Bronchial epithelial cell (primary cell): ENCODE data around the gene CCDC12. TPM values are rescaled to one million over a fixed set of nuclear protein-coding genes. Genes with fewer than 3 reads are reported as not detected.

Source experiments
- DNase-seq: peaks from one replicate; pipeline ENCODE4 v3.0.0-alpha.2; 2010; ENCODE audit warnings: low read depth
- FAIRE-seq: peaks from 2 replicates; lab custom pipeline; 2011; peaks lifted over from hg19 to GRCh38; lab: Jason Lieb, UNC
- H3K27me3 ChIP-seq: 2 replicates; pipeline ENCODE4 v1.5.1; 2011; ENCODE audit warnings: low read length; ENCODE audit not compliant: control insufficient read depth, insufficient read depth
- H3K36me3 ChIP-seq: 2 replicates; pipeline ENCODE4 v1.5.1; 2011; ENCODE audit warnings: low read length; ENCODE audit not compliant: control insufficient read depth, insufficient read depth
- H3K4me3 ChIP-seq: 2 replicates; pipeline ENCODE4 v1.5.1; 2011; ENCODE audit warnings: mild to moderate bottlenecking, low read depth, low read length, control low read depth
- CTCF ChIP-seq: IDR thresholded peaks from 2 replicates; pipeline ENCODE4 v1.5.1; 2011; ENCODE audit warnings: mild to moderate bottlenecking, moderate library complexity, low read length, control low read depth, inconsistent platforms; ENCODE audit not compliant: insufficient read depth, severe bottlenecking
- total RNA-seq: library from RNA; depleted of rRNA; stranded (reverse); fragments of >200 nt; gene quantifications from 2 replicates; pipeline ENCODE4 v1.2.1, GENCODE V29; 2014

Gene CCDC12
- total RNA-seq, 1 donor from 2014 or later = 39.2 TPM

- FAIRE-seq (no peak), DNase-seq (no peak)
- TF ChIP-seq CTCF = no peak
- Histone ChIP-seq H3K27me3 (no peaks in the 10 kb centered on the region), H3K4me3 (no peak overlapping the region), H3K36me3 (no peaks in the 10 kb centered on the region)
These were observed 70.0 kb downstream of the CCDC12 start for GRCh38 chr3:46906471-46907058.

- Histone ChIP-seq H3K4me3 (no peak overlapping the region), H3K27me3 (no peaks in the 10 kb centered on the region), H3K36me3 (no peaks in the 10 kb centered on the region)
- DNase-seq (no peak), FAIRE-seq (no peak)
- TF ChIP-seq CTCF = no peak
These were observed 70.7 kb downstream of the CCDC12 start for GRCh38 chr3:46905661-46906451.

- TF ChIP-seq CTCF = no peak
- Histone ChIP-seq H3K27me3 (no peaks in the 10 kb centered on the region), H3K4me3 (no peak overlapping the region), H3K36me3 (no peaks in the 10 kb centered on the region)
- DNase-seq = no peak
- FAIRE-seq = no peak
These were observed 71.4 kb downstream of the CCDC12 start for GRCh38 chr3:46905213-46905560.

DNA sequence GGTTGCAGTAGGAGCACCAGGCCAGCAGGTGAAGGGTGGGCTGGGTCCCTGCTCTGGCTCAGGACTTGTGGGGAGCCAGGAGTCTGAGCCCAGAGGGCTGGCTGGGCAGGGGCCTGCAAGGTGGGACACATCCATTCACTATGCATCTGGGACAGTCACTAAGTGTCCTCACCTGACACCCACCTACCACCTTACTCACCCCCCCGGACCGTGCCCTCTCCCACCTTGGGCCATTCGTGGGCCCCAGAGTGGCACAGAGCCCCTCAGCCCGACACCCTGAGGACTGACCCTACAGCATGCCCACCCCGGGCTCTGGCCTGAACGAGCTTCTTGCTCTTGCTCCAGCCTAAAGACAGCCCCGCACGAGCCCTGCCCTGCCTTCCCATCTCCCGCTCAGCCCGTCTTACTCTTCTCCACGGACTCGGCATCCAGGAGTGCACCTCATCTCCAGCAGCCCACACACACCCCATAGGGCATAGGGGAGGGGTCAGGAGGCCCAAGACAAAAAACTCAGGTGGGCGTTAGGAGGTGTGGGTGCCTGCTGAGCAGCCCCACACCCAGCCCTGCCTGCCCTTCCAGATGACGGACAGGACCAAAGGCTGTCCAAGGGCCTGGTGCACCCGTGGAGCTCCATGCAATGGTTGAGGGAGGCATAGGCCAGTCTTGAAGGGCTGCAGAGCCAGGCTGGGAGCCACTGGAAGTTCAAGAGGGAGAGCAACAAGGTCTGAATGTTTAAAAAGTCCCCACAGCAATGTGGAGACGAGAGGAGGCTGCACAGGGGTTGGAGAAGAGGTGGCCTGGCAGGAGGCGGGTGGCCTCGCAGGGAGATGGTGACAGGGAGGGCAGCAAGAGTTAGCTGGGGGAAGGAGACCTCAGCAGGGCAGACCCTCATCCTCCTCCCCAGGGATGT lies 72.0 kb downstream of the CCDC12 start:
- no peak for FAIRE-seq
- TF ChIP-seq CTCF = no peak
- Histone ChIP-seq H3K36me3 (no peaks in the 10 kb centered on the region), H3K27me3 (no peaks in the 10 kb centered on the region), H3K4me3 (no peak overlapping the region)
- no peak for DNase-seq

DNA sequence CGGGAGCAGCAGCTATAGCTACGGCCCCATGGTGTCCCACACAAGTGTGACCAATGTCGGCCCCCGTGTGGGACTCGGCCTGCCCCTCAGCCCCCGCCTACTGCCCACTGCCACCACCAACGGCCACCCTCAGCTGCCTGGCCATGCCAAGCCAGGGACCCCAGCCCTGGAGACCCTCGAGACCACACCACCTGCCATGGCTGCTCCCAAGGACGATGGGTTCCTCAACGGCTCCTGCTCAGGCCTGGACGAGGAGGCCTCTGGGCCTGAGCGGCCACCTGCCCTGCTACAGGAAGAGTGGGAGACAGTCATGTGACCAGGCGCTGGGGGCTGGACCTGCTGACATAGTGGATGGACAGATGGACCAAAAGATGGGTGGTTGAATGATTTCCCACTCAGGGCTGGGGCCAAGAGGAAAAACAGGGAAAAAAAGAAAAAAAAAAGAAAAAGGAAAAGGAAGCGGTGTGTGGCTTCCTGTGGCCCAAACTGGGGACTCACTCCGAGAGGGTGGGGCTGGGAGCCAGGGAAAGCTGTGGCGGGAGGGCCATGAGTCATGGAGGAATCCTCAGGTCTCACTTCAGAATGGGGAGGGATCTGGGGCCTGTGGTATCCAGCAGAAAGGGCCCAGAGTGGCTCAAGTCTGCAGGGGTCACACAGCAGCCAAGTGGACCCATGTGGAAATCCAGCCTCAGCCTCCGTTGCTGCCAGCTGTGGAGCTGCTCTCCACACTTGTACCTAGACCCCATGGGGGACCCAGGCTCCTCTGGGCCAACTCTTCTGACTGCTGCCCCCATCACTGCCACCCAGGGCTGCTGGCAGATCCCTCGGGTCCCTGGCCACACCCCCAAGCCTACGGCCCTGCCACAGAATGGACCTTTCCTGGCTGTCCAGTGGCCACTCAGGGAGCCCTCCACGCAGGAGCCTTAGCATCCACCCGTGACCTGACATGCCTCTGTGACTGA lies 72.9 kb downstream of the CCDC12 start:
- no peak for TF ChIP-seq CTCF
- Histone ChIP-seq H3K27me3 (no peaks in the 10 kb centered on the region), H3K36me3 (no peaks in the 10 kb centered on the region), H3K4me3 (no peak overlapping the region)
- FAIRE-seq (no peak), DNase-seq (peak; percentile 56)
